NB4 (cell line): ENCODE results near the gene SLCO2A1.

Source experiments
- CTCF ChIP-seq: IDR thresholded peaks from one replicate; pipeline ENCODE4 v1.5.1; 2012; ENCODE audit warnings: low read depth, low read length
- MAX ChIP-seq: IDR thresholded peaks from 2 replicates; pipeline ENCODE4 v1.6.1; 2011; ENCODE audit warnings: low read depth, low read length
- MYC ChIP-seq: IDR thresholded peaks from 2 replicates; pipeline ENCODE4 v1.6.1; 2011; ENCODE audit warnings: low read depth, low read length
- POLR2A ChIP-seq: IDR thresholded peaks from 2 replicates; pipeline ENCODE4 v1.6.1; 2011; ENCODE audit warnings: mild to moderate bottlenecking; ENCODE audit not compliant: insufficient read length; ENCODE audit errors: extremely low read depth

- TF ChIP-seq CTCF (no peak), POLR2A (no peak), MAX (no peak), MYC (no peak)
Measured at GRCh38 chr3:133998691-133999241, 31.0 kb downstream of the SLCO2A1 start.
